A549 (cell line): ENCODE data around the gene PCNX3.

Experiments
- EP300 ChIP-seq, 2 experiments: fragments of >200 bp; sonication (Bioruptor Twin); formaldehyde crosslinking; IDR thresholded peaks; 2 replicates in 1 of 2; 3 replicates in 1 of 2; pipeline ENCODE4 v1.6.1; 2016 to 2017
- RAD21 ChIP-seq, 2 experiments: fragments of >200 bp in 1 of 2; sonication (Bioruptor Twin) in 1 of 2; formaldehyde crosslinking in 1 of 2; IDR thresholded peaks in 1 of 2; conservative IDR thresholded peaks in 1 of 2; 2 replicates in 1 of 2; 3 replicates in 1 of 2; pipeline ENCODE4 v1.6.1; 2012 to 2018; ENCODE audit warnings: inconsistent platforms in 1 of 2
- SMC3 ChIP-seq: fragments of >200 bp; sonication (Bioruptor Twin); formaldehyde crosslinking; IDR thresholded peaks from 3 replicates; pipeline ENCODE4 v1.6.1; 2018; ENCODE audit warnings: inconsistent platforms
- TF ChIP-seq, protein P1 (sequence below): fragments of >200 bp; sonication (Bioruptor Twin); formaldehyde crosslinking; IDR thresholded peaks from 3 replicates; pipeline ENCODE4 v1.5.1; 2016
- TF ChIP-seq, protein P2 (sequence below): IDR thresholded peaks from 2 replicates; pipeline ENCODE4 v1.6.1; 2012
- TF ChIP-seq, protein P3 (sequence below): fragments of 200-600 bp; sonication (generic); IDR thresholded peaks from 2 replicates; pipeline ENCODE4 v1.6.1; 2016; ENCODE audit warnings: antibody characterized with exemption, mild to moderate bottlenecking, moderate library complexity

DNA sequence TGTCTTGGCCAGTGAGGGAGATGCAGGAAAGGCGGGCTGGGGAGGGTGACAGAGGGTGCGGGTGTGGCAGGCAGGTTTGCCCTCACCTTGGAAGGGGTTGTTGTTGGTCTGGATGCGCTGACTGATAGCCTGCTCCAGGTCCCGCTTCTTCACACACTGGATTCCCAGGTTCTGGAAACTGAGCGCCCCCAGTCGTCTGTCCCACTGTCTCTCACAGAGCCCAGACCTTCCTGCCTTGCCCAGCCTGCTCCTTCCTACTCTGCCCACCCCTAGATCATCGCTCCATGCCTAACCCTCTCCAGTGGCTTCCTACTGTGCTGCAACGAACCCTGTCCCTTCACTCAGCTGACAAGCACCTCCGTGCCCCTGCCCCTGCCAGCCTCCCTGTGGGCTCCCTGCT is 44.5 kb downstream of the PCNX3 start:
- TF ChIP-seq, protein P1, sequence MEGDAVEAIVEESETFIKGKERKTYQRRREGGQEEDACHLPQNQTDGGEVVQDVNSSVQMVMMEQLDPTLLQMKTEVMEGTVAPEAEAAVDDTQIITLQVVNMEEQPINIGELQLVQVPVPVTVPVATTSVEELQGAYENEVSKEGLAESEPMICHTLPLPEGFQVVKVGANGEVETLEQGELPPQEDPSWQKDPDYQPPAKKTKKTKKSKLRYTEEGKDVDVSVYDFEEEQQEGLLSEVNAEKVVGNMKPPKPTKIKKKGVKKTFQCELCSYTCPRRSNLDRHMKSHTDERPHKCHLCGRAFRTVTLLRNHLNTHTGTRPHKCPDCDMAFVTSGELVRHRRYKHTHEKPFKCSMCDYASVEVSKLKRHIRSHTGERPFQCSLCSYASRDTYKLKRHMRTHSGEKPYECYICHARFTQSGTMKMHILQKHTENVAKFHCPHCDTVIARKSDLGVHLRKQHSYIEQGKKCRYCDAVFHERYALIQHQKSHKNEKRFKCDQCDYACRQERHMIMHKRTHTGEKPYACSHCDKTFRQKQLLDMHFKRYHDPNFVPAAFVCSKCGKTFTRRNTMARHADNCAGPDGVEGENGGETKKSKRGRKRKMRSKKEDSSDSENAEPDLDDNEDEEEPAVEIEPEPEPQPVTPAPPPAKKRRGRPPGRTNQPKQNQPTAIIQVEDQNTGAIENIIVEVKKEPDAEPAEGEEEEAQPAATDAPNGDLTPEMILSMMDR, result no peak
- TF ChIP-seq, protein P2, sequence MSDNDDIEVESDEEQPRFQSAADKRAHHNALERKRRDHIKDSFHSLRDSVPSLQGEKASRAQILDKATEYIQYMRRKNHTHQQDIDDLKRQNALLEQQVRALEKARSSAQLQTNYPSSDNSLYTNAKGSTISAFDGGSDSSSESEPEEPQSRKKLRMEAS, result no peak
- no peak for TF ChIP-seq EP300 (IDR thresholded peaks at IDR 0.05)
- TF ChIP-seq SMC3, result no peak
- TF ChIP-seq RAD21 (conservative IDR thresholded peaks at IDR 0.05 in 1 of 2, IDR thresholded peaks at IDR 0.05 in 1 of 2), result no peak
- TF ChIP-seq, protein P3, sequence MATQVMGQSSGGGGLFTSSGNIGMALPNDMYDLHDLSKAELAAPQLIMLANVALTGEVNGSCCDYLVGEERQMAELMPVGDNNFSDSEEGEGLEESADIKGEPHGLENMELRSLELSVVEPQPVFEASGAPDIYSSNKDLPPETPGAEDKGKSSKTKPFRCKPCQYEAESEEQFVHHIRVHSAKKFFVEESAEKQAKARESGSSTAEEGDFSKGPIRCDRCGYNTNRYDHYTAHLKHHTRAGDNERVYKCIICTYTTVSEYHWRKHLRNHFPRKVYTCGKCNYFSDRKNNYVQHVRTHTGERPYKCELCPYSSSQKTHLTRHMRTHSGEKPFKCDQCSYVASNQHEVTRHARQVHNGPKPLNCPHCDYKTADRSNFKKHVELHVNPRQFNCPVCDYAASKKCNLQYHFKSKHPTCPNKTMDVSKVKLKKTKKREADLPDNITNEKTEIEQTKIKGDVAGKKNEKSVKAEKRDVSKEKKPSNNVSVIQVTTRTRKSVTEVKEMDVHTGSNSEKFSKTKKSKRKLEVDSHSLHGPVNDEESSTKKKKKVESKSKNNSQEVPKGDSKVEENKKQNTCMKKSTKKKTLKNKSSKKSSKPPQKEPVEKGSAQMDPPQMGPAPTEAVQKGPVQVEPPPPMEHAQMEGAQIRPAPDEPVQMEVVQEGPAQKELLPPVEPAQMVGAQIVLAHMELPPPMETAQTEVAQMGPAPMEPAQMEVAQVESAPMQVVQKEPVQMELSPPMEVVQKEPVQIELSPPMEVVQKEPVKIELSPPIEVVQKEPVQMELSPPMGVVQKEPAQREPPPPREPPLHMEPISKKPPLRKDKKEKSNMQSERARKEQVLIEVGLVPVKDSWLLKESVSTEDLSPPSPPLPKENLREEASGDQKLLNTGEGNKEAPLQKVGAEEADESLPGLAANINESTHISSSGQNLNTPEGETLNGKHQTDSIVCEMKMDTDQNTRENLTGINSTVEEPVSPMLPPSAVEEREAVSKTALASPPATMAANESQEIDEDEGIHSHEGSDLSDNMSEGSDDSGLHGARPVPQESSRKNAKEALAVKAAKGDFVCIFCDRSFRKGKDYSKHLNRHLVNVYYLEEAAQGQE, result no peak
